AG10803 (cell line): ENCODE data around the gene CEBPE.

Experiments used
- DNase-seq: peaks from one replicate; pipeline ENCODE4 v3.0.0; 2010; ENCODE audit warnings: low read depth
- H3K4me3 ChIP-seq: 2 replicates; pipeline ENCODE4 v1.5.1; 2011; ENCODE audit warnings: mild to moderate bottlenecking, low read length, control low read depth
- CTCF ChIP-seq: conservative IDR thresholded peaks from 2 replicates; pipeline ENCODE4 v1.5.1; 2011; ENCODE audit warnings: mild to moderate bottlenecking, low read length, control low read depth, inconsistent platforms

Gene CEBPE

GRCh38 chr14:23124337-23124954 lies 5.4 kb upstream of the CEBPE start:
- DNase-seq, result no peak
- no peak for TF ChIP-seq CTCF

GRCh38 chr14:23123419-23123818 lies 4.4 kb upstream of the CEBPE start:
- no peak overlapping the region for H3K4me3 ChIP-seq
- DNase-seq, result peak; percentile 73
- no peak for TF ChIP-seq CTCF

More at GRCh38 chr14:23124337-23124954, 5.4 kb upstream of the CEBPE start:
- H3K4me3 ChIP-seq, result no peak overlapping the region

GRCh38 chr14:23122086-23122485 lies 3.0 kb upstream of the CEBPE start:
- no peak for TF ChIP-seq CTCF
- no peak for DNase-seq
- no peak overlapping the region for H3K4me3 ChIP-seq

GRCh38 chr14:23121361-23121771 lies 2.3 kb upstream of the CEBPE start:
- H3K4me3 ChIP-seq, result no peak overlapping the region
- DNase-seq, result peak; percentile 71
- no peak; the same call in 1 of the 2 replicates for TF ChIP-seq CTCF

- peak; percentile 100 for TF ChIP-seq CTCF
- no peak overlapping the region for H3K4me3 ChIP-seq
- peak; percentile 78 for DNase-seq
These were observed 1.6 kb upstream of the CEBPE start for GRCh38 chr14:23120541-23121251.

GRCh38 chr14:23119363-23120327 lies 590 bp upstream of the CEBPE start:
- no peak for DNase-seq
- H3K4me3 ChIP-seq, result no peak overlapping the region
- no peak for TF ChIP-seq CTCF
